Left colon (tissue), 2 donors: Measurements from ENCODE around the gene IFNG. TPM values are rescaled to one million over a fixed set of nuclear protein-coding genes. Genes with fewer than 3 reads are reported as not detected.

Source experiments
- ATAC-seq: fragments of 200-7000 bp; cut with Tn5 transposase; one replicate; pipeline ENCODE4 v1.9.1; 2020; ENCODE audit warnings: mild to moderate bottlenecking, moderate library complexity
- DNase-seq, 2 donors: peaks; one replicate each; pipeline ENCODE4 v3.0.0-alpha.2; 2020
- intact Hi-C, 2 donors: fragments of 100-400 bp; cut with DNase I in 1 of 2; cut with micrococcal nuclease in 1 of 2; formaldehyde crosslinking; loops; one replicate each; pipeline versions ENCODE4 v1.11.2 to v1.14.0; 2022; cut with DNase I, micrococcal nuclease
- total RNA-seq, 2 donors: library from RNA; stranded (reverse); fragmentation: NEBNext Ultra II Directional; extraction: Animal tissue kit (Norgen Biotek cat#: 25700); gene quantifications; one replicate each; pipeline ENCODE4 v1.2.1, GENCODE V29; 2021
- donor health status: DM: no; HTN: no; CAD: no.
- donor health status: DM: yes; HTN: yes; CAD: no.

The IFNG gene
- total RNA-seq, 2 donors from 2014 or later, result not detected

DNA sequence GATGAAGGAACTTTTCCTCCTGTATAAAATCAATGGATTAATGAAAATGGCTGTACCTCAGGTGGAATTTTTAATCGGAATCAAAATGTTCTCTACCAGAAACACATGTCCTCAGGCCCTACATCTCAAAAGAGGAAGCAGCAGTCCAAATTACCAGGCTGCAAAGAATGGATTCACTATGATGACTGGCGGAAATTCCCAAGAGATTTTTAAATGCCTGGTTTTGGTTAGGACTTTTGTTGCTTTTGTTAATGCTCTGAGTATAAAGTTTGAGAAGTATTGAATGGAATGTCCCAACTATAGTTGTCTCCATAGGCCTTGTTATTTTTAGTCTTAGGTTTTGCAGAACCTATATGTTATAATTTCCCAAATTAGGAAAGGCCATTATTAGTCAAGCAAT is 11.2 kb upstream of the IFNG start:
- intact Hi-C loops, result no loop called here

DNA sequence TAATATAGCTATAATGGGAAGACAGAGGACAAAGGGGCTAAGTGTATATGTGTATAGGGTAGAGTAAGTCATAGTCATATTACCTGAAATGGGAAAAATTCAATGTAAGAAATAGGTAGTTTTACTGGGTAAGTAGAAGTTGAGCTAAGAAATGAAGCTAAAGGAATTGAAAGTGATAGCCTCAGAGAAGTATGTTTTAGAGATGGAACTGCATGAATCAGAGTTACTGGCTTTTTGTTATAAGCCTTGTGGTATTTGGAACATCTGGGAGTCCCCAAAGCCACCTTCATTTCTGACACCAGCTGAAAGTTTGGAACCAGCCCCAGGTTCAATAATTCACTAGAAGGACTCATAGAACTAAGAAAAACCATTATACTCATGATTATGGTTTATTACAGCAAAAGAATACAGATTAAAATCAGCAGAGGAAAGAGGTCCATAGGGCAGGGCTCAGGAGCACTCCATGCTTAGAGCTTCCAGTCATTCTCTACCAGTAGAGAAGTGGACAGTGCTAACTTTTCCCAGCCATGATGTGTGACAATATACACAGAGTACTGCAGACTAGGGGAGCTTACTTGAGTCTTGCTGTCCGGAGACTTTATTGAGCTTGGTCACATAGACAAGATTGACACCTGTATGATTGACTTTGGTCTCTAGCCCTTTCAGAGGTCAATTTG is 9.8 kb upstream of the IFNG start:
- DNase-seq (no peak), ATAC-seq (no peak)
- intact Hi-C loops, result no loop called here

More for the DNA sequence above, 11.2 kb upstream of the IFNG start:
- DNase-seq (no peak), ATAC-seq (no peak)

DNA sequence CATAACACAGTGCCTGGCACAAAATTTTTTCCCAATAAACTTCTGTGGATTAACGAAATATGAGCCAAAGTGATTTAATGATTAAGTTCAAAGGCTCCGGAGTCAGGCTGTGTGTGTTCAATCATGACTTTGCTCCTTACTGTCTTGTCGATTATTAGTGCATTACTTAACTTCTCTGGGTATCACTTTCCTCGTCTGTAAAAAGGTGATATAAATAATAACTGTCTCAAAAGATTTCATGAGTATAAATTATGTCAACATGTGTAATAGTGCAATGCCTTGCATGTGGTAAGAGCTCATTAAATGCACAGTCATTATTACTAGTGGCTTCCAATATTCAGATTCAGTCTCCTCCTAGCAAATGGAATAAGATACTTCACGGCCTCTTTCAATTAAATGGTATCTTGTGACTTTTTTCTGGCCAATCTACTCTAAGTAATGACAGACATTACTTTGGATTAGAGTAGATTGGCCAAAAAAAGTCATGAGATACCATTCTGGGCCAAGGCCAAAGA is 6.8 kb upstream of the IFNG start:
- ATAC-seq, result no peak
- DNase-seq, result no peak
- intact Hi-C loops, result no loop called here

DNA sequence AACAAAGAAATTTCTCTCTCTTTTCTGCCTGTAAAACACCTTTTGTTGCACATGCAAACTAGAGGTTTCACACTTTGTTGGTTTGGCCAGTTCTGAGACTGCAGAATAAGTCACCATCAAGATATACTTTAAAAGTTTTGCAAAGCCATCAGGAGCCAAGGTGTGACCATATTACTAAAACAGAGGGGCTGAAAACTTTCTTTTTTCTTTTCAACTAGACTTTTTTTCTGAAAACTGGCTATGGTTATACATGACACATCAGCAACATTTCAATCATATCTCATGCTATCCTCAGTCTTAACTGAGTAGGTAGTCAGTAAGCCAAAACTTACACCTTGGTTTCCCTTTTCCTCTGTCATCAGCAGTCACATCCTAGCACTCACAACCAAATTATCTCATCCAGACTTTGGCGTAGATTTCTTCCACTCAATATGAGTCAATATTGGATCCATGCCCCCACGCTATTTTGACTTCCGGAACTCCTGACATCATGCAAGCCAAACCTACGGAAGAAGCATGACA is 4.1 kb upstream of the IFNG start:
- DNase-seq (no peak), ATAC-seq (no peak)
- intact Hi-C loops, result no loop called here

DNA sequence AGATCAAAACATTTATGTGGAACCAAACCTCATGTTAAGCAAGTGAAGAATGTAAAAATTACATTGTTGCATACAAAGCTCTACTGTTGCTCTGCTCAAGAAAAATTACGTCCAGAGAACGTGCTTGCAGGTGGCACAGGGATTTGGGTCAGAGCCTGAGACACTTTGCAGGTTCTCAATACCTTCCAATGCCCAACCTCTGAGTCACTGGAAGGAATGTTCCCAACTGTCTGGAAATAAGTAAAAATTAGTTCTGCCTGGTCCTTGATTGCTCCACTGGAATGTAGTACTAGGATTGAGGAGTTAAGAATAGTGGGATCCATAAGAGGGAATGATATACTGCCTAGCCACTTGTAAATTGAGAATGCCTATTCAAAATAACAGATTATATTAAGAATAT is 2.8 kb upstream of the IFNG start:
- intact Hi-C loops, result no loop called here
- ATAC-seq (no peak), DNase-seq (no peak)

DNA sequence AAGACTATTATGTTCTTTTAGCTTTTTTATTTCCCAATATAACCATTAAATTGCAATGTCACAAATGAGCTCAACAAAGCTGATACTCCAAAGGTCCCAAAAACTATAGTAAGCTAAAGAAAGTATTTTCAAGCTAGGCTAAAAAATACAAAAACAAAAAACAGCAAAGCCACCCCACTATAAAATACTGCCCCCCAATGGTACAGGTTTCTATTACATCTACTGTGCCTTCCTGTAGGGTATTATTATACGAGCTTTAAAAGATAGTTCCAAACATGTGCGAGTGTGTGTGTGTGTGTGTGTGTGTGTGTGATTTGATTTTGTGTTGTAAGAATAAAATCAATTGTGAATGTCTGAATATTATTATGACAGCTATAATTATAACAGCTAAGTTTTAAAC is 1.1 kb downstream of the IFNG start:
- intact Hi-C loops, result no loop called here
- DNase-seq (no peak), ATAC-seq (no peak)

DNA sequence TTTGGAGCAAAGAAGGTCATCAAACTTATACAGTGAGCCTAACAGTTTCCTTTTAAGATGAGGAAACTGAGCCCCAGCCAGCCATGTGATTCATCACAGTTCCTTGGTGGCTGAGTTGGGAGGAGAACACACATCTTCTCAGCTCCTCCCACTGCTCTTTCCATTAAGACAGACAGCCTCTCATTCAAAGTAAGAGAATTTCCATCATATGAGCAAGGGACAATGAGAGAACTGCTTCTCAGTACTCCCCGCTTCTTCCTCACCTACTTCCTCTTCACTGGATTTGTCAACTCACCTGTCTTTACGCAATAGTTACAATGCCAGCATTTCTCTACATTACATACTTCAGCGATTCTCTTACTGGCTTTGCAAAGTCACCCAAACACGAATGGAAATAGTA is 2.2 kb downstream of the IFNG start:
- intact Hi-C loops, result no loop called here
- DNase-seq (no peak), ATAC-seq (no peak)

DNA sequence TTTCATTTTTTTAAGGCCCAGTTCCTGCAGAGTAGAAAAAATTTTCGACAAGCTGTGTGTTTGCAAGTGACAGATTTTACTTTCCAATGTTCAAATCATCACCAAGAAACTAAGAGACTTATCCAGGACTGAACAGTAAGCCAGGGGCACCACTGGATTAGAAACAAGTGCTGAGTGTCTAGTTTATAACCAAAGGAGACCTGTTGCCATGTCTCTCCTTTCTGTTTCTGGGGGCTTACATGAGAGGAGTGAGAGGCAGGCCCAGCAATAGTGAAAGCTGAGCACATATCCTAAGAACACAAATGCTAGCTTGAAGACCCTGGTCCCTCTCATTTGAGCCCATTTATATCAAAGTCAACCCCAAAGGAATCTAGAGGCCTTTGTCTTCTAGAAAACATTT is 2.9 kb downstream of the IFNG start:
- DNase-seq (no peak), ATAC-seq (no peak)
- intact Hi-C loops, result no loop called here

DNA sequence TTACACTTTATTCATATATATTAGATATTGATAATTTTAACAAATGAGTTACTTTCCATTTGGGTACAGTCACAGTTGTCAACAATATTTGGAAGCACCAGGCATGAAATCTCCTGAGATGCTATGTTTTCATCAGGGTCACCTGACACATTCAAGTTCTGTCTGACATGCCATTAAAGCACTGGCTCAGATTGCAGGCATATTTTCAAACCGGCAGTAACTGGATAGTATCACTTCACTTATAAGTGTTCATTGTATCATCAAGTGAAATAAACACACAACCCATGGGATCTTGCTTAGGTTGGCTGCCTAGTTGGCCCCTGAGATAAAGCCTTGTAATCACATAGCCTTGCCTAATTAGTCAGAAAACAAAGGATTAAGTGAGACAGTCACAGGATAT is 4.8 kb downstream of the IFNG start:
- intact Hi-C loops, result no loop called here

DNA sequence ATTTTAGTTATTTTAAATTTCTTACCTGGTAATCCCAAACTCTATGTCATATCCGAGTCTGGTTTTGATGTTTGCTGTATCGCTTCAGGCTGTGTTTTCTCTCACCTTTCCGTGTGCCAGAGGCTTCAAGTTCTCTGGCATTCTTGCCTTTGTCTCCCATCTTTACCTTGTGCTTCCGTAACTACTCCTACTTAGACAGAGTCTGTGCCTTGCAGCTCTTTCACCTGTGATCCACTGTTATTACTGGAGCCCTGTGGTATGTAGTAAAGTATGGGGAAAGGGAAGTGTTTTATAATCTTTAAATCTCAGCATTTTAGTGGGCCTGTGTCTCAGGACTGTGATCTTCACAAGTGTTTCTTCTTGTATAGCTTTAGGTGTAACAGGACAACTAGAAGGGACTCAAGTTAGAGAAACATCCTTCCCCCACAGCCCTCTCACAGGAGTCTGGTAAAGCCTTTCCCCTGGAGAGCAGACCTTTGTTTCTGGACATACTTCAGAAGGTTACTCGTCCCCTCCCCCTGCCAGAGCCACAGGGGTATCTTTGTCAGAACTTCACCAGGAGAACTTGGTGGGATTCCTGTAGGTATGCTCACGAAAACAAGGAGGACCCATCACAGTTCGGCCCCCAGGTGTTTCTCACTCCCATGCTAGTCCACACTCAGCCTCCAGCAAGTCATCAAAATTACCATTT is 11.1 kb downstream of the IFNG start:
- no peak for DNase-seq
- ATAC-seq, result no peak
- intact Hi-C loops, result no loop called here

More for the DNA sequence above, 4.8 kb downstream of the IFNG start:
- ATAC-seq (no peak), DNase-seq (no peak)

DNA sequence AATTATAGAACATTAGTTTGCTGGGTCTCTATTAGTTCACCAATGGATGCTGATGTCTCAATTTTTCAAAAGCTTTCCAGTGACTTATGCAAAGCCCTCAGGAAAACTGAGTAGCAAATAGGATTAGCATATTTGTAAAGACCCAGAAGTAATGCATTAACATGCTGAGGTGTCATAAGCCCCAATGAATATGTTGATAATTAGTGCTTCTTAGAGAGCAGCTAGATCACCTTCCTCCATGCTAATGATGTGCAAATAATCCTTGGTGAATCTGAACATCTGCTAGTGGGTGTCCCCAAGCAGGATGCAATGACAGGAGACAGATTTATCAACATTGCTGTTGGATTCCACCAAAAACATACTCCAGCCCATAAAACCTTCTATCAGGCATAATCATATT is 19.0 kb downstream of the IFNG start:
- ATAC-seq (no peak), DNase-seq (no peak)
- intact Hi-C loops, result no loop called here

DNA sequence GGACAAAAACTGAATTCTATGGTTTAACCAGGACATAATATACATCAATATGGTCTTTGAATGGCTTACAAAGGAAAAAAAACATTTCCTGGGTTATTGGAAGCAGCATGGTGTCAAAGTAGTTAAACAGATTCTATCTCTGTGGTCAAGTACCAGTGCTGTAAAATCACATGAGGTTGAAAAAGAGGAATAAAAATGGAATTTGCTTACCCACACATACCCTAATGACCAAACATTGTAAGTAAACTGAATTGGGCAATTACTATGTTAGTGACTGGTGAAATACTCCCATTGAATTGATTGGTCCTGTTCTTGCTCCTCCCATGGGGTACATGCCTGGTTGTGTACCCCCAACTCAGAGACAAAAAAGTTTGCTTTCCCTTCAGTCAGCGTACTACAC is 19.6 kb downstream of the IFNG start:
- no peak for DNase-seq
- intact Hi-C loops, result no loop called here
- ATAC-seq, result no peak

DNA sequence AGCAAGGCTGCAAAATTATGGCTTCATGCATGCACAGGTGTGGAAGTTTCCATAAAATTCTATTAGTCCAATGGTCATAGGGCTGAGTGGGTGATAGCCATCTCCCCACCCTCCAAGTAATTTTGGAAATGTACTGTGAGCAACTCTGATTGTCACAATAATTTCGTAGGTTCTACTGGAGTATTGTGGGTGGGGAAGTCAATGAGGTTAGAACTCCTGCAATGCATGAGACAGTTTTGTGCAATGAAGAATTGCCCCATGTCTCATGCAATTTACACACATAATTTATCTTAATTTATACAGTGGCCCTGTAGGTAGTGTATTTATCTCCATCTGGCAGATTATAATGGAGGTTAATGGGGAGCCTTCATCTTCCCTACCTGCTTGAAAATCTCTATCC is 20.5 kb downstream of the IFNG start:
- DNase-seq, result no peak
- intact Hi-C loops, result no loop called here
- ATAC-seq, result no peak

DNA sequence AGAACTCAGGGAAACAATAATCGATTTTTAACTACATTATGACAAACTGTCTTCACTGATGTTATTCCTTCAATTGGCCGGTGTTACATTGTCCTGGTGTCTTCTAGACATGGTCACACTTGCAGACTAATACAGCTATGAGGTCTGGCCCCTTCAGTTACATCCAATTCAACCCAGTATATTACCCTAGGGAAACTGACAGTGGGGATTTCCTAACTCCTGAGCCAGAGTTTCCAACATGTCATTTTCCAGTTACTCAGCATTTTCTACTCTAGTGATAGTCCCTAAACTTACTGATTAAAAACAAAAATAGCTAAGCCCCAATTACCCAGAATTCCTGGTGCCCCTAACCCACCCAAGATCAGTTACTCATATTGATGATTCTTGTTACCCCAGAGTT is 21.1 kb downstream of the IFNG start:
- ATAC-seq (no peak), DNase-seq (no peak)
- intact Hi-C loops, result no loop called here

DNA sequence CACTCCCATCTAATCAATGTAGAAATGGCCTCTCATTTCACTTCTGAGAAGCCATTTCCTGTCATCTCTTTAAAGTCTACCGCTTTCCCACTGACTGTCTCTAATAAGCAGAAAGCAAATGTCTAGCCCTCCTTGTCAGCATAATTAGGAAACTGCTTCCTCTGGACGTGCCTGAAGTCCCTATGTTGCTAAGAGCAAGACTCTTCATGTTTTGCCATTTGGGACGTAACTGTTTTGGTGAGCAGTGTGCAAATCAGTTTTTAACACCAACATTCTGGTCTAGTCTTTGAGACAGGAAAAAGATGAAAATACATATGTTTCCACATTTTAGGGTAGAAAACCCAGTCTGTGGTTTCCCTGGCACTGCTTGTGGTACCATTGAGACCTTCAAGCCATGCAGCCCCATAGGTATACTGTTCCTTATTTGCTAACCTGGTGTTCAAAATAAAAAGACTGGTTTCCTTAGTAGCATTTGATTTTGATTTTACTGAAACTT is 22.2 kb downstream of the IFNG start:
- no peak for ATAC-seq
- no peak for DNase-seq
- intact Hi-C loops, result no loop called here

DNA sequence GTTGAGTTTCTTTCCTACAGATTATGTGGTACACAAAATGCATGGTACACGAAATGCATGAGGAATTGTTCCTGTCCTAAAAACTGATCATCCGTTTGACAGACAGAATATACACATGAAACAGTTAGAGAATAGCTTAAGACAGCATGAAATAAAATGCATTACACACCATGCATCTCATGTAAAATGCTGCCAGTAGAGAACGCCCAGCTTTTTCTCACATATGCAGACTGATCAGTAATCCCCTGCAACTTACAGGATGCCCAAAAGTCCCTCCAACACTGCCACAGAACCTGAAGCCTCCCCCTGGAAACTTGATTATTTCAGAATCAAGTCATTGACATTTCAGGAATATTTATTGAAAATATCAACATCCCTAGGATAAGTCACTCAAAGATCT is 24.0 kb downstream of the IFNG start:
- no peak for ATAC-seq
- DNase-seq, result no peak
- intact Hi-C loops, result no loop called here

DNA sequence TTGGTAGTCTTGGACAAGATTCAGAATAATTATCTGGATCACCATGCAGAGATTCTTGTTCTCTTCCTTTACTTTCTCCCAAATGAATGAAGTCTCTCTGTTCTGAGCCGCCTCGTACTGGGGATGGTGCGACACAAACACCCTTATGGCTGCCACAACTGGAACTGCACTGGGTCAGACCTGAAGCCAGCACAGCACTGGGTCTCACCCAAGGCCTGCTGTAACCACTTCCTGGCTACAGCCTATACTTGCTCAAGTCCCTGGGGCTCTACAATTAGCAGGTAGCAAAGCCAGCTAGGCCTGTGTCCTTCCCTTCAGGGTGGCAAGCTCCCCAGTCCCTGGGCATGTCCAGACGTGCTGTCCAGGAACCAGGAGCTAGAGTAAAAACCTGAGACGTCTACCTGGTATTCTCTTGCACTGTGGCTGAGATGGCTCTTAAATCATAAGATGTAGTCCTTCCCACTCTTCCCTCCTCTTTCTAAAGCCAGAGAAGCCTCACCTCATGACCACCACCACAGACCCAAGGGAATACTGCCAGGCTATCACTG is 27.6 kb downstream of the IFNG start:
- ATAC-seq (no peak), DNase-seq (no peak)
- intact Hi-C loops, result no loop called here

DNA sequence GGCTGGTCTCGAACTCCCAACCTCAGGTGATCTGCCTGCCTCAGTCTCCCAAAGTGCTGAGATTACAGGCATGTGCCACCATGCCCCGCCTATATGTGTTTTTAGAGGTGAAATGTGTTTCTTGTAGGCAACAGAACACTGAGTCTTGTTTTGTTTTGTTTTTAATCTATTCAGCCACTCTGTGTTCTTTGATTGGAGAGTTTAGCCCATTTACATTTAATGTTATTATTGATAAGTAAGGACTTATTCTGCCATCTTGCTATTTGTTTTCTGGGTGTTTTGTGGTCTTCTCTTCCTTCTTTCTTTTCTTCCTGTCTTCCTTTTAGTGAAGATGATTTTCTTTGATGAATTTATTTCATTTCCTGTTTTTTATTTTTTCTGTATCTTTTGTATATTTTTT is 29.6 kb downstream of the IFNG start:
- intact Hi-C loops, result no loop called here
- no peak for ATAC-seq
- no peak for DNase-seq

DNA sequence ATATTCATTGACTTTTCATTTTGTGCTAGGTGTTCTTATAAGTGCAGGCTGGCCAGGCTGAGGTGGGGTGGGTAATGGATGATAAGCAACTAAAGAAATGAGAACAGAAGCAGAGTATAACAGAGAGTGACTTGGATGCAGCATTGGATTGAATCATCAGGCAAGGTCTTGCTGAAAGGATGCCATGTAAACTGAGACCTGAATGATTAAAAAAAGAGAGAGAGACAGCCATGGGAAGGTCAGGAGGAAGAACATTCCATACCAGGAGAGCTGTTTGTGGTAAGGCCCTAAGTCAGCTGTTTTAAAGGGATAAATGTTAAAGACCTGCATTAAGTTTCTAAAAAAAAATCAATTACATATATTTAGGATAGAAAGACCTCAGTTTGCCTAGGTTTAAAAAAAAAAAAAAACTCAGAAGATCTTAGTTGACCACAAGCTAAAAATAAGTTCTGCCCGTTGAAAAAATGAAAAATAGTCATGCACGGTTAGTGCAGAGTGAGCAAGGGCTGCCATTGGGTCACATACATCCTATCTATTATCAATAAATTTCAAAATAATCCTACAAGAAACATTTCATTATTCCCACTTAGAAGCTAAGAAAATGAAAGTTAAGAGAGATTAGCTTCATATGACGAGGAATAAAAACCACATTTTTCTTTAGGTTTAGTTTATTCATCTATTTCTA is 37.2 kb downstream of the IFNG start:
- no peak for ATAC-seq
- DNase-seq, result no peak
- intact Hi-C loops, result no loop called here

DNA sequence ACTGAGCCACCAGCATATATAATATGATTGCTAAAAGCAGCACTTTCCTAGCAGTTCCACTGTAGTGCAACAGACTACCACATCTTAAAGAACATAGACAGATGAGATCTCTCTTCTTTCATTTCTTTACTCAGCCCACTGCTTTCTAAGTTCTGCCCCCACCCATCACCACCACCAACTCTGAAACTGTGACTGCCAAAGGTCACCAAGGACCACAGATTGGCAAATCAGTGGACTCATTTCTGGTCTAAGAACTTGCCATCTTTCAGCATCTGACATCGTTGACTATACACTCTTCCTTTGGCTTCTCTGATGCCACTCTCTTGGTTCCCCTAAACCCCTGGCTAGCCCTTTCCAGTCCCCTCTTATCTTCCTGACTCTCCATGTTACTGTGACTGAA is 38.4 kb downstream of the IFNG start:
- DNase-seq (no peak), ATAC-seq (no peak)
- intact Hi-C loops, result no loop called here
